ENCODE data around the gene ELAPOR1.
A peak's percentile ranks its signal among the peaks of the same experiment; 100 is the strongest.

Gene ELAPOR1

GRCh38 chr1:109099938-109100773, 13.8 kb upstream of the ELAPOR1 start:
- TF ChIP-seq CTCF (IDR thresholded peaks at IDR 0.05; ENCODE audit: low read depth, low read length): peak; percentile 82
- Histone ChIP-seq H3K36me3 (peaks cover 9% of the 10 kb centered on the region), H3K4me3 (ENCODE audit: low read depth, low read length) (peak overlapping the region; percentile 87), H3K9me3 (ENCODE audit: severe bottlenecking) (no peaks in the 10 kb centered on the region), H3K27me3 (ENCODE audit: insufficient read depth, low read depth, severe bottlenecking) (no peaks in the 10 kb centered on the region), H3K27ac (peak overlapping the region; percentile 92)
- DNase-seq: peak; percentile 99

GRCh38 chr1:109104364-109105151, 9.4 kb upstream of the ELAPOR1 start:
- Histone ChIP-seq H3K4me3 (ENCODE audit: low read depth, low read length) (no peak overlapping the region), H3K36me3 (peaks cover 9% of the 10 kb centered on the region), H3K27ac (no peak overlapping the region), H3K9me3 (ENCODE audit: severe bottlenecking) (no peaks in the 10 kb centered on the region), H3K27me3 (ENCODE audit: insufficient read depth, low read depth, severe bottlenecking) (no peaks in the 10 kb centered on the region)
- TF ChIP-seq CTCF (IDR thresholded peaks at IDR 0.05; ENCODE audit: low read depth, low read length): no peak
- DNase-seq: no peak

GRCh38 chr1:109105881-109106280, 8.0 kb upstream of the ELAPOR1 start:
- no peak overlapping the region for H3K4me3 ChIP-seq (ENCODE audit: low read depth, low read length)
- peaks cover 6% of the 10 kb centered on the region for H3K36me3 ChIP-seq
- no peaks in the 10 kb centered on the region for H3K27me3 ChIP-seq (ENCODE audit: insufficient read depth, low read depth, severe bottlenecking)
- DNase-seq: no peak
- H3K9me3 ChIP-seq (ENCODE audit: severe bottlenecking): no peaks in the 10 kb centered on the region
- no peak overlapping the region for H3K27ac ChIP-seq
- no peak for TF ChIP-seq CTCF (IDR thresholded peaks at IDR 0.05; ENCODE audit: low read depth, low read length)

- Histone ChIP-seq H3K27ac (no peak overlapping the region), H3K27me3 (ENCODE audit: insufficient read depth, low read depth, severe bottlenecking) (no peaks in the 10 kb centered on the region), H3K9me3 (ENCODE audit: severe bottlenecking) (no peaks in the 10 kb centered on the region), H3K36me3 (no peaks in the 10 kb centered on the region), H3K4me3 (ENCODE audit: low read depth, low read length) (no peak overlapping the region)
- no peak for DNase-seq
- TF ChIP-seq CTCF (IDR thresholded peaks at IDR 0.05; ENCODE audit: low read depth, low read length): no peak
Measured at GRCh38 chr1:109107785-109108184, 6.1 kb upstream of the ELAPOR1 start.

GRCh38 chr1:109109906-109110305, 4.0 kb upstream of the ELAPOR1 start:
- no peaks in the 10 kb centered on the region for H3K36me3 ChIP-seq
- H3K27me3 ChIP-seq (ENCODE audit: insufficient read depth, low read depth, severe bottlenecking): peaks cover 6% of the 10 kb centered on the region
- no peak overlapping the region for H3K4me3 ChIP-seq (ENCODE audit: low read depth, low read length)
- no peak for DNase-seq
- no peak overlapping the region for H3K27ac ChIP-seq
- no peak for TF ChIP-seq CTCF (IDR thresholded peaks at IDR 0.05; ENCODE audit: low read depth, low read length)
- no peaks in the 10 kb centered on the region for H3K9me3 ChIP-seq (ENCODE audit: severe bottlenecking)

All from WERI-Rb-1 (cell line).